ENCODE results near the gene MRPL45. TPM values are rescaled to one million over a fixed set of nuclear protein-coding genes. Genes with fewer than 3 reads are reported as not detected.

The MRPL45 gene
- total and polyA plus RNA-seq, 2 experiments from 2014 or later = 42.6 to 63.9 TPM

GRCh38 chr17:38350035-38350434 is 53.1 kb downstream of the MRPL45 start:
- no peak overlapping the region; the same call in 1 of the 2 replicates for H3K27ac ChIP-seq (ENCODE audit: low read depth)
- no peak overlapping the region for H3K4me2 ChIP-seq
- TF ChIP-seq ETS1 (IDR thresholded peaks at IDR 0.05) = no peak
- no peak for TF ChIP-seq ZNF331 (CRISPR knock-in tag; IDR thresholded peaks at IDR 0.05; ENCODE audit: low read depth)
- TF ChIP-seq STAT1 (IDR thresholded peaks at IDR 0.05; ENCODE audit: unreplicated experiment) = no peak
- TF ChIP-seq NANOG (IDR thresholded peaks at IDR 0.05; ENCODE audit: borderline replicate concordance) = no peak
- no peak for TF ChIP-seq ZNF114 (CRISPR knock-in tag; IDR thresholded peaks at IDR 0.05)
- no peak for TF ChIP-seq EZH2 (IDR thresholded peaks at IDR 0.05; ENCODE audit: low read depth, unreplicated experiment)
- TF ChIP-seq ZNF462 (CRISPR knock-in tag; IDR thresholded peaks at IDR 0.05) = no peak
- no peak for TF ChIP-seq JUNB (IDR thresholded peaks at IDR 0.05; ENCODE audit: unreplicated experiment)
- no peak for TF ChIP-seq REST (IDR thresholded peaks at IDR 0.05; ENCODE audit: unreplicated experiment)
- TF ChIP-seq POLR2AphosphoS5 (IDR thresholded peaks at IDR 0.05; ENCODE audit: low read depth) = no peak
- TF ChIP-seq EZH2phosphoT487 (IDR thresholded peaks at IDR 0.05; ENCODE audit: unreplicated experiment) = no peak
- no peak for TF ChIP-seq CREB1 (CRISPR knock-in tag; IDR thresholded peaks at IDR 0.05; ENCODE audit: low read depth)
- TF ChIP-seq CTCF (conservative IDR thresholded peaks at IDR 0.05; ENCODE audit: low read depth in 2 of 2) = no peak
- Mint-ChIP-seq H3K4me3 (no peak overlapping the region; the same call in 2 of the 3 replicates), H3K27me3 (ENCODE audit: insufficient read depth, low read depth, poor library complexity) (peaks cover 18% of the 10 kb centered on the region), H3K36me3 (ENCODE audit: low read depth) (no peaks in the 10 kb centered on the region; the same call in 2 of the 3 replicates), H3K27ac (peak overlapping the region; percentile 51), H3K9me3 (no peaks in the 10 kb centered on the region), H3K4me1 (peaks cover 36% of the 10 kb centered on the region)
- peaks cover 5% of the 10 kb centered on the region; the same call in 1 of the 2 replicates for H3K27me3 ChIP-seq (ENCODE audit: insufficient read depth)
- H3K79me2 ChIP-seq (replicated peaks; ENCODE audit: insufficient read depth) = peaks cover 22% of the 10 kb centered on the region
- no peaks in the 10 kb centered on the region for H3K36me3 ChIP-seq (ENCODE audit: insufficient read depth)
- H3F3A ChIP-seq (replicated peaks; ENCODE audit: low read depth) = peaks cover 24% of the 10 kb centered on the region; the same call in 1 of the 2 replicates
- DNase-seq (ENCODE audit: low spot score) (no peak), ATAC-seq (no peak)
- no peaks in the 10 kb centered on the region for H3K9me2 ChIP-seq (ENCODE audit: insufficient read depth)
- H3K4me3 ChIP-seq = no peak overlapping the region
- peaks cover 40% of the 10 kb centered on the region for H3K4me1 ChIP-seq (ENCODE audit: insufficient read depth)
- peaks cover 19% of the 10 kb centered on the region for H4K20me1 ChIP-seq (replicated peaks; ENCODE audit: insufficient read depth)
- H2AFZ ChIP-seq = peak overlapping the region; percentile 1; the same call in 1 of the 2 replicates

All from GM23338 (cell line).